HUES64 (cell line): ENCODE results near the gene DMD.

ENCODE experiments used
- H3K27ac ChIP-seq: 2 replicates; pipeline ENCODE4 v1.7.0; 2013; ENCODE audit warnings: low read depth, low read length, inconsistent platforms
- H3K27me3 ChIP-seq: 2 replicates; pipeline ENCODE4 v1.6.1; 2013; ENCODE audit warnings: mild to moderate bottlenecking, low read length; ENCODE audit not compliant: insufficient read depth
- H3K36me3 ChIP-seq: 2 replicates; pipeline ENCODE4 v1.6.1; 2013; ENCODE audit warnings: mild to moderate bottlenecking, low read length; ENCODE audit not compliant: insufficient read depth
- H3K4me1 ChIP-seq: 2 replicates; pipeline ENCODE4 v1.6.1; 2013; ENCODE audit warnings: mild to moderate bottlenecking, low read length, moderate library complexity; ENCODE audit not compliant: insufficient read depth
- H3K4me3 ChIP-seq: 2 replicates; pipeline ENCODE4 v1.5.1; 2013; ENCODE audit warnings: mild to moderate bottlenecking, low read length, moderate library complexity
- H3K9ac ChIP-seq: 2 replicates; pipeline ENCODE4 v1.6.1; 2013; ENCODE audit warnings: mild to moderate bottlenecking, low read depth, low read length
- H3K9me3 ChIP-seq: 2 replicates; pipeline ENCODE4 v1.6.1; 2013; ENCODE audit warnings: low read depth, low read length; ENCODE audit not compliant: insufficient read depth
- WGBS: fragments of 150-250, 120-280 bp; methylation state at CpG from one replicate; pipeline ENCODE4 v1.1.7; 2013; ENCODE audit warnings: missing lambda C conversion rate; 5-methylcytosine and 5-hydroxymethylcytosine counted together

DMD gene

GRCh38 chrX:32937043-32937442 is 274.3 kb downstream of the DMD start:
- Histone ChIP-seq H3K4me3 (no peak overlapping the region), H3K9me3 (no peaks in the 10 kb centered on the region), H3K4me1 (no peaks in the 10 kb centered on the region), H3K36me3 (no peaks in the 10 kb centered on the region), H3K27ac (no peak overlapping the region), H3K27me3 (no peaks in the 10 kb centered on the region), H3K9ac (no peak overlapping the region)
- 87% methylated on average over 3 of the region's 3 CpGs for WGBS

- H3K4me3 ChIP-seq, result no peak overlapping the region
- H3K9me3 ChIP-seq, result no peaks in the 10 kb centered on the region
- 89% methylated on average over 5 of the region's 5 CpGs for WGBS
- H3K27me3 ChIP-seq, result no peaks in the 10 kb centered on the region
- H3K4me1 ChIP-seq, result no peaks in the 10 kb centered on the region
- no peak overlapping the region for H3K9ac ChIP-seq
- no peaks in the 10 kb centered on the region for H3K36me3 ChIP-seq
- H3K27ac ChIP-seq, result no peak overlapping the region
Observed at GRCh38 chrX:32933548-32933947, 277.8 kb downstream of the DMD start.

- no peaks in the 10 kb centered on the region for H3K36me3 ChIP-seq
Observed at GRCh38 chrX:32929040-32929439, 282.3 kb downstream of the DMD start.

GRCh38 chrX:32896088-32896487 is 315.3 kb downstream of the DMD start:
- H3K9me3 ChIP-seq, result no peaks in the 10 kb centered on the region
- H3K27ac ChIP-seq, result no peak overlapping the region
- H3K36me3 ChIP-seq, result no peaks in the 10 kb centered on the region
- no peaks in the 10 kb centered on the region for H3K4me1 ChIP-seq
- 96% methylated on average over 2 of the region's 3 CpGs for WGBS
- H3K9ac ChIP-seq, result no peak overlapping the region
- H3K4me3 ChIP-seq, result no peak overlapping the region
- H3K27me3 ChIP-seq, result no peaks in the 10 kb centered on the region

More at GRCh38 chrX:32929040-32929439, 282.3 kb downstream of the DMD start:
- H3K9ac ChIP-seq, result no peak overlapping the region
- H3K9me3 ChIP-seq, result no peaks in the 10 kb centered on the region
- WGBS, result 92% methylated on average over 3 of the region's 4 CpGs
- no peaks in the 10 kb centered on the region for H3K27me3 ChIP-seq
- no peak overlapping the region for H3K4me3 ChIP-seq
- H3K27ac ChIP-seq, result no peak overlapping the region
- no peaks in the 10 kb centered on the region for H3K4me1 ChIP-seq

GRCh38 chrX:32894679-32895078 is 316.7 kb downstream of the DMD start:
- H3K27ac ChIP-seq, result no peak overlapping the region
- H3K9ac ChIP-seq, result no peak overlapping the region
- 95% methylated on average over 6 of the region's 7 CpGs for WGBS
- H3K9me3 ChIP-seq, result no peaks in the 10 kb centered on the region
- H3K36me3 ChIP-seq, result no peaks in the 10 kb centered on the region
- no peak overlapping the region for H3K4me3 ChIP-seq
- no peaks in the 10 kb centered on the region for H3K27me3 ChIP-seq
- no peaks in the 10 kb centered on the region for H3K4me1 ChIP-seq

GRCh38 chrX:32893751-32894150 is 317.6 kb downstream of the DMD start:
- Histone ChIP-seq H3K4me3 (no peak overlapping the region), H3K36me3 (no peaks in the 10 kb centered on the region), H3K4me1 (no peaks in the 10 kb centered on the region), H3K9me3 (no peaks in the 10 kb centered on the region), H3K27me3 (no peaks in the 10 kb centered on the region), H3K9ac (no peak overlapping the region), H3K27ac (no peak overlapping the region)
- 99% methylated on average over 5 of the region's 5 CpGs for WGBS

GRCh38 chrX:32877592-32877991 is 333.8 kb downstream of the DMD start:
- WGBS, result 78% methylated on average over 3 of the region's 3 CpGs
- H3K9ac ChIP-seq, result no peak overlapping the region

GRCh38 chrX:32874839-32875238 is 336.5 kb downstream of the DMD start:
- Histone ChIP-seq H3K4me3 (no peak overlapping the region), H3K27me3 (no peaks in the 10 kb centered on the region), H3K36me3 (no peaks in the 10 kb centered on the region), H3K27ac (no peak overlapping the region), H3K9ac (no peak overlapping the region), H3K4me1 (no peaks in the 10 kb centered on the region), H3K9me3 (no peaks in the 10 kb centered on the region)
- whole genome bisulfite sequencing, result 99% methylated on average over 3 of the region's 4 CpGs

More at GRCh38 chrX:32877592-32877991, 333.8 kb downstream of the DMD start:
- no peaks in the 10 kb centered on the region for H3K36me3 ChIP-seq
- no peak overlapping the region for H3K27ac ChIP-seq
- H3K4me3 ChIP-seq, result no peak overlapping the region
- H3K4me1 ChIP-seq, result no peaks in the 10 kb centered on the region
- H3K27me3 ChIP-seq, result no peaks in the 10 kb centered on the region
- no peaks in the 10 kb centered on the region for H3K9me3 ChIP-seq

- WGBS, result 96% methylated on average over 2 of the region's 2 CpGs
- no peak overlapping the region for H3K9ac ChIP-seq
- H3K4me3 ChIP-seq, result no peak overlapping the region
- H3K4me1 ChIP-seq, result no peaks in the 10 kb centered on the region
- H3K27ac ChIP-seq, result no peak overlapping the region
- H3K9me3 ChIP-seq, result no peaks in the 10 kb centered on the region
- H3K36me3 ChIP-seq, result no peaks in the 10 kb centered on the region
- H3K27me3 ChIP-seq, result no peaks in the 10 kb centered on the region
Observed at GRCh38 chrX:32873786-32874185, 337.6 kb downstream of the DMD start.

- Histone ChIP-seq H3K4me3 (no peak overlapping the region), H3K27ac (no peak overlapping the region), H3K9ac (no peak overlapping the region), H3K27me3 (no peaks in the 10 kb centered on the region), H3K9me3 (no peaks in the 10 kb centered on the region), H3K4me1 (no peaks in the 10 kb centered on the region), H3K36me3 (no peaks in the 10 kb centered on the region)
- WGBS, result 96% methylated on average over 2 of the region's 3 CpGs
Observed at GRCh38 chrX:32871636-32872035, 339.7 kb downstream of the DMD start.

- Histone ChIP-seq H3K36me3 (no peaks in the 10 kb centered on the region), H3K27me3 (no peaks in the 10 kb centered on the region), H3K4me1 (no peaks in the 10 kb centered on the region), H3K9me3 (no peaks in the 10 kb centered on the region), H3K27ac (no peak overlapping the region), H3K9ac (no peak overlapping the region), H3K4me3 (no peak overlapping the region)
- WGBS, result 96% methylated on average over 5 of the region's 6 CpGs
Observed at GRCh38 chrX:32868524-32868895, 342.8 kb downstream of the DMD start.

- H3K27me3 ChIP-seq, result no peaks in the 10 kb centered on the region
- H3K36me3 ChIP-seq, result no peaks in the 10 kb centered on the region
- H3K27ac ChIP-seq, result no peak overlapping the region
- no peaks in the 10 kb centered on the region for H3K4me1 ChIP-seq
- H3K9ac ChIP-seq, result no peak overlapping the region
- WGBS, result 97% methylated on average over 16 of the region's 17 CpGs
- no peak overlapping the region for H3K4me3 ChIP-seq
- no peaks in the 10 kb centered on the region for H3K9me3 ChIP-seq
Observed at GRCh38 chrX:32867781-32868523, 343.4 kb downstream of the DMD start.
